AG09319 (cell line): ENCODE measurements around the gene DSCAM.

Experiments
- DNase-seq: peaks from one replicate; pipeline ENCODE4 v3.0.0-alpha.2; 2010; ENCODE audit warnings: low read depth; ENCODE audit errors: extremely low read depth
- TF ChIP-seq, protein P1 (sequence below): IDR thresholded peaks from 2 replicates; pipeline ENCODE4 v1.5.1; 2011; ENCODE audit warnings: low read depth, mild to moderate bottlenecking, inconsistent platforms, low read length, moderate library complexity

The DSCAM gene

DNA sequence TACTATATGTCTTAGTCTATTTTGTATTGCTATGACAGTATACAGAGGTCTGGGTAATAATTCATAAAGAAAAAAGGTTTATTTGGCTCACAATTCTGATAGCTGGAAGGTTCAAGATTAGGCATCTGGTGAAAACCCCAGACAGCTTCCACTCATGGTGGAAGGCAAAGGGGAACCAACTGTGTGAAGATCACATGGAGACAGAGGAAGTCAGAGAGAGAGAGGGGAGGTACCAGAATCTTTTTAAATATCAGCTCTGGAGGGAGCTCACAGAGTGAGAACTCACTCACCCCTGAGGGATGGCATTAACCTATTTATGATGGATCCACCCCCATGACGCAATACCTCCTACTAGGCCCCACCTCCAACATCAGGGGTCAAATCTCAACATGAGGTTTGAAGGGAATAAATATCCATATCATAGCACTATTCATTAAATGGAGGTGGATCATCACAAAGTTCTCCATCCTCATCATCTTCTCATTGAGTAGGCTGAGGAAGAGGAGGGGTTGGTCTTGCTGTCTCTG, 290.5 kb downstream of the DSCAM start:
- no peak for DNase-seq
- TF ChIP-seq, protein P1, sequence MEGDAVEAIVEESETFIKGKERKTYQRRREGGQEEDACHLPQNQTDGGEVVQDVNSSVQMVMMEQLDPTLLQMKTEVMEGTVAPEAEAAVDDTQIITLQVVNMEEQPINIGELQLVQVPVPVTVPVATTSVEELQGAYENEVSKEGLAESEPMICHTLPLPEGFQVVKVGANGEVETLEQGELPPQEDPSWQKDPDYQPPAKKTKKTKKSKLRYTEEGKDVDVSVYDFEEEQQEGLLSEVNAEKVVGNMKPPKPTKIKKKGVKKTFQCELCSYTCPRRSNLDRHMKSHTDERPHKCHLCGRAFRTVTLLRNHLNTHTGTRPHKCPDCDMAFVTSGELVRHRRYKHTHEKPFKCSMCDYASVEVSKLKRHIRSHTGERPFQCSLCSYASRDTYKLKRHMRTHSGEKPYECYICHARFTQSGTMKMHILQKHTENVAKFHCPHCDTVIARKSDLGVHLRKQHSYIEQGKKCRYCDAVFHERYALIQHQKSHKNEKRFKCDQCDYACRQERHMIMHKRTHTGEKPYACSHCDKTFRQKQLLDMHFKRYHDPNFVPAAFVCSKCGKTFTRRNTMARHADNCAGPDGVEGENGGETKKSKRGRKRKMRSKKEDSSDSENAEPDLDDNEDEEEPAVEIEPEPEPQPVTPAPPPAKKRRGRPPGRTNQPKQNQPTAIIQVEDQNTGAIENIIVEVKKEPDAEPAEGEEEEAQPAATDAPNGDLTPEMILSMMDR: no peak

DNA sequence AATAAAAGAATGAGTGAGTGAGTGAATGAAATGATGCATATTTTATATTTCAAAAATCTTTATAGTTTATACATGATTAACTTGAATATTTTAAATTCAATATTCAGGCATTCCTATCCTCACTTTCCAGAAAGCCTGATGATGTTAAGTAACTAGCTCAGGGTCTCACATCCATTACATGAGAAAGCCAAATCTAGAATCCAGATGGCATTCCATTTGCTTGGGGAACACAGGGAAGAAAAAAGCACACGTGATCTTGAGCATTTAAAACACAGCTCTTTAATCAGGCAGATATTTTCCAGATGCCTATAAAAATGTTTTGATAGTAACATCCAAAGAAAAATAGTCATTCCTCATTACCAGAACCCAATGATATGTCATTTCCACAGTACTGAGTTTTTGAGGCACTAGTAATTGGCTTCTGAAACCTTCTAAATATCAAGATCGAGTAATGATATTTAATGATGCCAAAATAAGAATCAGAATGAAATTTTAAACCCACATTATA, 291.9 kb downstream of the DSCAM start:
- no peak for DNase-seq
- TF ChIP-seq, protein P1: no peak

DNA sequence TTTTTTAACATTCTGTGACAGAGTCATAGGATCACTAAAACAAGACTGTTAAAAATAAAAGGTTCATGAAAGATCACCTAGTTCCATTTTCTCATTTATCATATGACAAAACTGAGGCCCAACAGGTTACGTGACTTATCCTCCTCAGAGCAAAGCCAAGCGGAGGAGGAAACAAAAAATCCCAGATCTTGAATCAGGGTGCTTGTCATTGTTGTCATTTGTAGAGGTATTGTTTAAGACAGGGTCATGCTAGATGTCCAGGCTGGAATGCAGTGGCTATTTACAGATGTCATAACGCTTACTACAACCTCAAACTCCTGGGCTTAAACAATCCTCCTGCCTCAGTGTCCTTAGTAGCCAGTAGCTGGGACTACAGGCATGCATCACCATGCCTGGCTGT, 293.2 kb downstream of the DSCAM start:
- TF ChIP-seq, protein P1: no peak
- no peak for DNase-seq

GRCh38 chr21:40547906-40548513, 298.9 kb downstream of the DSCAM start:
- no peak for DNase-seq
- TF ChIP-seq, protein P1: no peak

- DNase-seq: no peak
Measured at GRCh38 chr21:40546647-40547046, 300.3 kb downstream of the DSCAM start.

DNA sequence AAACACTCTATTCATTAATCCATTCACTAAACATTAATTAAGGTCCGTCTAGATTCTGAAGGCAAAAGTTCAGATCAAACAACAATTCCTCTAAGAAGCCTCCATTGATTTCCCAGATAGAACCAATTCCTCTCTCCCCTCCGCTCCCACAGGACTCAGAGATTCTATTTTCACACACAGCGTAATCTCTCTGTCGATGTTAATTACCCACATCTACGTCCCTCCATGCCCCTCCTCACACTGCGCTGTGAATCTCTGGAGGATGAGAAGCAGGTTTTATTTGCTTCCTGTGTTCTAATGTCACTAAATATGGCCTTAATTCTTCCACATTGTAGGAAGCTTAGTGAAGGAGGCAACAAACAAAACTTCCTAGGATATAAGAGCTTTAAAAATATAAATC, 306.7 kb downstream of the DSCAM start:
- DNase-seq: no peak
- TF ChIP-seq, protein P1: no peak

More at GRCh38 chr21:40546647-40547046, 300.3 kb downstream of the DSCAM start:
- TF ChIP-seq, protein P1: no peak

DNA sequence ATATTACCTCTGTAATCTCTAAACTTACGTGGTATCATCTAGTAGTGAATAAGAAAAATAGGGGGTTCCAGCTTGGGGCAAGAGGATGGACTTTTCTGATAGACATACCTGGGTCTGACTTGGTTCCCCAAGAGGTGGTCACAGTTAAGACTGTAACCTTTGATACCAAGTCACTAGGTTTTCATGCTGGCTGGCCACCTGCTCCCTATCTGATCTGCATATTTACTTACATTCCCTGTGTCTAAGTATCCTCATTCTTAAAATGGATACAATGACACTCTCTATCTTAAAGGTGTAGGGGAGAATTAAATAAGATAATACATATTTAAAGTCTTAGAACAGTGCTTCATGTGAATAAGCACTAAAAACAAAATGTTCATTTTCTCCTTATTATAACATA, 312.1 kb downstream of the DSCAM start:
- TF ChIP-seq, protein P1: no peak
- no peak for DNase-seq
